GM12873 (cell line): Measurements from ENCODE around the gene CELF1.

ENCODE experiments used
- TF ChIP-seq, protein P1 (sequence below): IDR thresholded peaks from 2 replicates; pipeline ENCODE4 v1.5.1; 2012; ENCODE audit warnings: low read depth, mild to moderate bottlenecking, moderate library complexity, low read length, control low read depth; ENCODE audit not compliant: insufficient read depth; ENCODE audit errors: missing control alignments

The CELF1 gene

GRCh38 chr11:47552566-47553405 lies at the start of gene CELF1:
Gene CELF1 (minus strand): TSS chr11:47553132. CDS start chr11:47499523, 53,609 bp downstream.
- TF ChIP-seq, protein P1, sequence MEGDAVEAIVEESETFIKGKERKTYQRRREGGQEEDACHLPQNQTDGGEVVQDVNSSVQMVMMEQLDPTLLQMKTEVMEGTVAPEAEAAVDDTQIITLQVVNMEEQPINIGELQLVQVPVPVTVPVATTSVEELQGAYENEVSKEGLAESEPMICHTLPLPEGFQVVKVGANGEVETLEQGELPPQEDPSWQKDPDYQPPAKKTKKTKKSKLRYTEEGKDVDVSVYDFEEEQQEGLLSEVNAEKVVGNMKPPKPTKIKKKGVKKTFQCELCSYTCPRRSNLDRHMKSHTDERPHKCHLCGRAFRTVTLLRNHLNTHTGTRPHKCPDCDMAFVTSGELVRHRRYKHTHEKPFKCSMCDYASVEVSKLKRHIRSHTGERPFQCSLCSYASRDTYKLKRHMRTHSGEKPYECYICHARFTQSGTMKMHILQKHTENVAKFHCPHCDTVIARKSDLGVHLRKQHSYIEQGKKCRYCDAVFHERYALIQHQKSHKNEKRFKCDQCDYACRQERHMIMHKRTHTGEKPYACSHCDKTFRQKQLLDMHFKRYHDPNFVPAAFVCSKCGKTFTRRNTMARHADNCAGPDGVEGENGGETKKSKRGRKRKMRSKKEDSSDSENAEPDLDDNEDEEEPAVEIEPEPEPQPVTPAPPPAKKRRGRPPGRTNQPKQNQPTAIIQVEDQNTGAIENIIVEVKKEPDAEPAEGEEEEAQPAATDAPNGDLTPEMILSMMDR: peak; percentile 85

GRCh38 chr11:47599902-47600301 lies 47.0 kb upstream of the CELF1 start:
- TF ChIP-seq, protein P1: no peak

DNA sequence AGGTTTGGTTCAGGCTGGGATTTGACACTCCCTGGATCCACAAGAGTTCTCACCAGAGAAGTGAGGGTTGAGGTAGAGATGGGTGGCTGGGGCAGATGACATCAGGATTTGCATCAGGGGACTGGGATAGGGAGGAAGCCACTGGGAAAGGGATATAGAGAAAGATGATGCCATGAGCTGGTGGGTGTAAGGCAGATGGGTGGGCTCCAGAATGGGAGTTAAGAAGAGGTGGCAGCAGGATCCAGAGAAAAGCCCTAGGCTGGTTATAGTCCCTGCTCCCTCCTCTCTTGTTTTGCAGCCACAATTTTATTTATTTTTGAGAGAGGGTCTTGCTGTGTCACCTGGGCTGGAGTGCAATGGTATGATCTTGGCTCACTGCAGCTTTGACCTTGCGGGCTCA lies 43.0 kb upstream of the CELF1 start:
- TF ChIP-seq, protein P1: no peak

GRCh38 chr11:47595029-47595428 lies 42.1 kb upstream of the CELF1 start:
- TF ChIP-seq, protein P1: no peak

DNA sequence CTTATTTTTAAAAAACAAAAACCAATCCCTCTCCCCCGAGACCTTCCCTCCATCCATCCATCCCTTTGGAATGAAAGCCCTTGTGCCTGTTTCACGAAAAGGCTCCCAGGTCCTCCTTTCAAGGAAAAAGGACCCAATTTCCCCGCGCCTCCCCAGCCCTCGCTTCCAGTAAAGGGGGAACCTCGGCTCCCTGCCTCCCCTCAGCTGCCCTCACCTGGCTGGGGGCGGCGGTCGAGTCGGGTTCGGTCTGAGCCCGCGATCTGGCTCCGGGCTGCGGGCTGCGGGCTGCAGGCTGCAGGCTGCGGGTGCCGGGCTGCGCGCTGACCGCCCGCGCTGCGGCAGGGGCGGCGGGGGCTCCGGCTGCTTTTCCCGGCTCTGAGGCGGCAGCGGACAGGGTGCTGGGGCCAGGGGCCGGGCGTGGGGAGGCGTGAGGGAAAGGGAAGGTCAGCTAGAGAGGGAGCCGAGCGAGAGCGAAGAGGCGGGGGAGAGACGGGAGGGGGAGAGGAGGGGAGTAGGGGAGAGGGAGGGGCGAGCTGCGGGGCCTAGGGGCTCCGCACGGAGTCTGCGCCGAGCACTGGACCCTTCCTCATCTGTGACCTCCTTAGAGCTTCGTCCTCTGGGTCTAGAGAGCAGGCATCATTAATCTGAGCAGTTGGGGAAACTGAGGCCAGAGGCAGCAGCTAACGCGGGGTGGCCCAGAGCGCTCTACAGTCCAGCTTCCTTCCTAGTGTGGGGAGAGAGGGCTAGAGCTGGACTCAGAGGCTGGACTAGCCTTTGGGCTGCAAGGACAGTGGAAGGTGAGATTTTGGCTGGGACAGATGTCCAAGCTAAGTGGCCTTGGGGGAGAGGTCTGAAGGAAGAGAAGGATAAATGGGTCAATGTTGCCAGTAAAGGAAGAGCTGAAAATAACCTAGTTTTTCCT lies 41.3 kb upstream of the CELF1 start, which contains the start of gene C1QTNF4:
TSS of gene C1QTNF4 (minus strand) at position 478 of the 922 bp plus-strand sequence. CDS start 3,601 bp downstream, outside the sequence.
- TF ChIP-seq, protein P1: no peak

- TF ChIP-seq, protein P1: no peak
Measured at GRCh38 chr11:47593492-47593933, 40.6 kb upstream of the CELF1 start.

GRCh38 chr11:47592970-47593369 lies 40.0 kb upstream of the CELF1 start:
- TF ChIP-seq, protein P1: no peak
